ENCODE data around the gene LHX3.

- no peak for TF ChIP-seq CTCF (IDR thresholded peaks at IDR 0.05)
- TF ChIP-seq POLR2A (IDR thresholded peaks at IDR 0.05): no peak
Measured at GRCh38 chr9:136206602-136207275, 1.8 kb upstream of the LHX3 start.
